Measurements from ENCODE around the gene DKK1.

DNA sequence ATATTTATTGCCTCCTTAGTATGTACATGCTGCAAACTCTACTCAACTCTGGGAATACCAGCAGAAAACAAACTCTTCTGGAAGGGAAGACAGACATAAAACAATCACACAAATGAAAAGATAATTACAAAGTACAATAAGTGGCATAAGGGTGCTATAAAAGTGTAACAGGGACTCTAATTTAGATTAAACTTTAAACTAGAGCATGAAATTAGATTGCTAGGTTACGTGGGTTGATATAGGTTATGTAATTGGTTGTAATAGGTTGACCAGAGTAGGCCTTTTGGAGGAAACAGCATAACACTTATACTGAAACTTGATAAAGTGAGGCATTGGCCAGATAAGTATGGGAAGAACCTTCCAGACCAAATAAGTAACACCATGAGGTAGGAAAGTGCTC lies 26.2 kb upstream of the DKK1 start:
- TF ChIP-seq YY1 (IDR thresholded peaks at IDR 0.05; ENCODE audit: insufficient read depth, insufficient read length): no peak
- TF ChIP-seq SUZ12 (IDR thresholded peaks at IDR 0.05; ENCODE audit: extremely low read depth, insufficient read depth, insufficient read length): no peak

Measured in NT2/D1 (cell line).